Measurements from ENCODE around the gene A4GNT.

- no peak for TF ChIP-seq CTCF (IDR thresholded peaks at IDR 0.05)
- no peak for TF ChIP-seq EZH2 (IDR thresholded peaks at IDR 0.05)
Observed at GRCh38 chr3:138082085-138082991, 49.9 kb downstream of the A4GNT start.

All from neural progenitor cell (in vitro differentiated cells).